B cell (primary cell): ENCODE measurements around the gene CENPV. TPM values are rescaled to one million over a fixed set of nuclear protein-coding genes. Genes with fewer than 3 reads are reported as not detected.

ENCODE experiments used
- ATAC-seq: fragments of 200-7000 bp; cut with Tn5 transposase; one replicate; pipeline ENCODE4 v1.10.0; 2021; ENCODE audit warnings: low read depth, mild to moderate bottlenecking, moderate number of reproducible peaks, moderate library complexity
- CTCF ChIA-PET: fragments of 350-600 bp; sonication (Branson Sonifier 250); formaldehyde crosslinking; loops from one replicate; lab custom pipeline; 2021; ENCODE audit warnings: antibody characterized with exemption, inconsistent platforms; lab: Charles Lee
- POLR2A ChIA-PET: fragments of 350-600 bp; sonication (Branson Sonifier 250); formaldehyde crosslinking; loops from one replicate; lab custom pipeline; 2021; ENCODE audit warnings: antibody characterized with exemption; lab: Charles Lee
- DNase-seq: peaks from one replicate; pipeline ENCODE4 v3.0.0; 2013
- H2AFZ ChIP-seq: 2 replicates; pipeline ENCODE4 v1.6.1; 2012; ENCODE audit warnings: mild to moderate bottlenecking, low read depth, low read length; ENCODE audit not compliant: insufficient read depth, poor library complexity, severe bottlenecking
- H3K27ac ChIP-seq, 2 donors: 1 replicate in 1 of 2; 2 replicates in 1 of 2; pipeline ENCODE4 v1.5.1; 2012 to 2013; ENCODE audit warnings: low read length in 2 of 2, mild to moderate bottlenecking in 2 of 2, moderate library complexity in 1 of 2
- H3K27me3 ChIP-seq, 4 experiments: fragments of 200-600 bp in 1 of 4; sonication (generic) in 1 of 4; replicated peaks in 1 of 4; 1 replicate in 2 of 4; 2 replicates in 2 of 4; pipeline versions ENCODE4 v1.6.1 to v1.7.0; 2013 to 2016; ENCODE audit warnings: low read length in 3 of 4, mild to moderate bottlenecking in 2 of 4, mixed read lengths in 1 of 4, moderate library complexity in 1 of 4; ENCODE audit not compliant: insufficient read depth in 4 of 4, control insufficient read depth in 3 of 4; ENCODE audit errors: control extremely low read depth in 1 of 4
- H3K36me3 ChIP-seq, 2 experiments: replicated peaks in 1 of 2; 1 replicate in 1 of 2; 2 replicates in 1 of 2; pipeline versions ENCODE4 v1.6.1 to v1.7.1; 2013; ENCODE audit warnings: low read length in 1 of 2; ENCODE audit not compliant: insufficient read depth in 2 of 2, control insufficient read depth in 1 of 2; ENCODE audit errors: control extremely low read depth in 1 of 2, extremely low read depth in 1 of 2
- H3K4me1 ChIP-seq, 2 donors: fragments of 200-600 bp in 1 of 2; sonication (generic) in 1 of 2; 1 replicate in 1 of 2; 2 replicates in 1 of 2; pipeline versions ENCODE4 v1.5.1 to v1.6.1; 2013 to 2017; ENCODE audit warnings: low read length in 2 of 2; ENCODE audit not compliant: control insufficient read depth in 2 of 2, insufficient read depth in 2 of 2
- H3K4me2 ChIP-seq: replicated peaks from 2 replicates; pipeline ENCODE3; 2012; ENCODE audit warnings: mild to moderate bottlenecking, low read depth, low read length; ENCODE audit not compliant: poor library complexity, severe bottlenecking
- H3K4me3 ChIP-seq, 5 experiments: fragments of 200-600 bp in 1 of 5; sonication (generic) in 1 of 5; 1 replicate in 3 of 5; 2 replicates in 2 of 5; pipeline versions ENCODE4 v1.5.1 to v1.7.0; 2011 to 2016; ENCODE audit warnings: low read length in 4 of 5, mild to moderate bottlenecking in 4 of 5, low read depth in 2 of 5, control low read depth in 1 of 5, moderate library complexity in 1 of 5; ENCODE audit not compliant: insufficient read depth in 1 of 5; ENCODE audit errors: control extremely low read depth in 1 of 5, extremely low read depth in 1 of 5
- H3K79me2 ChIP-seq: fragments of 200-600 bp; sonication (generic); one replicate; pipeline ENCODE4 v1.6.0; 2016; ENCODE audit warnings: low read length; ENCODE audit not compliant: control insufficient read depth, insufficient read depth
- H3K9ac ChIP-seq: fragments of 200-600 bp; sonication (generic); 2 replicates; pipeline ENCODE4 v1.6.1; 2017; ENCODE audit warnings: mild to moderate bottlenecking, low read length, moderate library complexity
- H3K9me3 ChIP-seq, 3 donors: one replicate each; pipeline versions ENCODE4 v1.6.1 to v1.7.1; 2013; ENCODE audit warnings: low read length in 2 of 3; ENCODE audit not compliant: control insufficient read depth in 2 of 3, insufficient read depth in 1 of 3; ENCODE audit errors: control extremely low read depth in 1 of 3
- H4K20me1 ChIP-seq: 2 replicates; pipeline ENCODE4 v1.6.0; 2012; ENCODE audit warnings: mild to moderate bottlenecking, low read length; ENCODE audit not compliant: insufficient read depth, control insufficient read depth, poor library complexity, severe bottlenecking
- H3K27ac Mint-ChIP-seq: one replicate; pipeline ENCODE4 v1.8.0; 2021; ENCODE audit warnings: mixed read lengths
- H3K27me3 Mint-ChIP-seq: one replicate; pipeline ENCODE4 v1.8.0; 2021; ENCODE audit warnings: mixed read lengths
- H3K4me1 Mint-ChIP-seq: one replicate; pipeline ENCODE4 v1.8.0; 2021; ENCODE audit warnings: mixed read lengths
- H3K4me3 Mint-ChIP-seq: one replicate; pipeline ENCODE4 v1.8.0; 2021; ENCODE audit warnings: mixed read lengths
- H3K9me3 Mint-ChIP-seq: one replicate; pipeline ENCODE4 v1.8.0; 2022; ENCODE audit warnings: mixed read lengths; ENCODE audit not compliant: insufficient read depth
- CTCF ChIP-seq: fragments of 200-600 bp; IDR thresholded peaks from one replicate; pipeline ENCODE4 v1.8.0; 2022; ENCODE audit warnings: antibody characterized with exemption, mild to moderate bottlenecking
- EZH2 ChIP-seq: IDR thresholded peaks from 2 replicates; pipeline ENCODE4 v1.6.1; 2012; ENCODE audit warnings: borderline replicate concordance, low read depth, mild to moderate bottlenecking, moderate library complexity, low read length; ENCODE audit not compliant: insufficient read depth, poor library complexity, severe bottlenecking
- WGBS: methylation state at CpG from one replicate; pipeline ENCODE4 v1.1.5; 2013; ENCODE audit warnings: missing lambda C conversion rate; ENCODE audit not compliant: insufficient coverage; 5-methylcytosine and 5-hydroxymethylcytosine counted together
- intact Hi-C: fragments of 100-400 bp; cut with micrococcal nuclease; formaldehyde crosslinking; loops from one replicate; pipeline ENCODE4 v1.10.0; 2022
- polyA minus RNA-seq: library from RNA; depleted of rRNA, polyadenylated mRNA; stranded (reverse); fragments of >200 nt; gene quantifications from 2 replicates; pipeline ENCODE4 v1.2.3, GENCODE V29; 2012
- polyA plus RNA-seq: library from polyadenylated mRNA; depleted of rRNA; stranded (reverse); fragments of >200 nt; gene quantifications from 2 replicates; pipeline ENCODE4 v1.2.3, GENCODE V29; 2012
- total RNA-seq, 2 donors: library from RNA; stranded (reverse); fragments of 120-200 nt in 1 of 2; gene quantifications; 1 replicate in 1 of 2; 2 replicates in 1 of 2; pipeline versions ENCODE4 v1.2.3 to v1.2.4, GENCODE V29; 2013 to 2022

Gene CENPV
- total RNA-seq (15.8 and 17.7 TPM in 2 replicates), polyA plus RNA-seq (23.1 and 28.1 TPM in 2 replicates), polyA minus RNA-seq (6.7 and 8.3 TPM in 2 replicates)
- 25.6 TPM for total RNA-seq (2013)

GRCh38 chr17:16353317-16354174 is at the start of gene CENPV:
Gene CENPV (minus strand): TSS chr17:16353469. CDS start chr17:16353436, 33 bp downstream.
- H3K4me1 ChIP-seq = peaks cover 8 to 16% of the 10 kb centered on the region in 2 donors
- TF ChIP-seq CTCF (no peak), EZH2 (no peak)

More at GRCh38 chr17:16353317-16354174, at the start of gene CENPV:
- Mint-ChIP-seq H3K27ac (peak within 1 kb of the TSS; percentile 80), H3K4me1 (peaks cover 15% of the 10 kb centered on the region), H3K9me3 (no peaks in the 10 kb centered on the region), H3K4me3 (peak within 1 kb of the TSS; percentile 94), H3K27me3 (no peaks in the 10 kb centered on the region)
- Histone ChIP-seq H3K79me2 (peaks cover 11% of the 10 kb centered on the region), H3K4me3 (peak within 1 kb of the TSS; percentile 51 to 78 (median 70)), H2AFZ (peak within 1 kb of the TSS; percentile 97), H3K9ac (peak within 1 kb of the TSS; percentile 84), H3K27me3 (no peaks in the 10 kb centered on the region), H3K9me3 (no peaks in the 10 kb centered on the region), H3K4me2 (peak within 1 kb of the TSS; percentile 98), H4K20me1 (no peaks in the 10 kb centered on the region), H3K36me3 (peaks cover 0 to 5% of the 10 kb centered on the region in 2 experiments), H3K27ac (peak within 1 kb of the TSS in 1 of 2 donors; percentile 56)
- 10% methylated on average over 76 of the region's 83 CpGs for WGBS
- ChIA-PET POLR2A (interaction anchor here (0.5 to 2.3 kb wide), 5 partner anchors 11 to 336 kb away, joined by 3 to 11 read pairs (median 5); partner anchors contain the start of genes PIGL and UBB), CTCF (interaction anchor here (0.7 to 3.6 kb wide), 12 partner anchors 10 to 168 kb away, joined by 3 to 25 read pairs (median 4); partner anchors contain the start of gene TRPV2)
- ATAC-seq = peak; percentile 87
- DNase-seq = peak; percentile 86
- intact Hi-C loops = loop anchor here (1.0 to 5.0 kb wide), 4 partner anchors 27 to 184 kb away; partner anchors contain the start of genes NCOR1 and PIGL
